ENCODE results near the gene CTTNBP2NL. TPM values are rescaled to one million over a fixed set of nuclear protein-coding genes. Genes with fewer than 3 reads are reported as not detected.
"Not testable (repeated sequence)": the region's sequence is repeated elsewhere in the genome, so short reads cannot be mapped to it uniquely, and the experiment has no call there.

CTTNBP2NL gene
- total RNA-seq, 2 donors from 2014 or later: 4.0 to 7.2 TPM

- no peaks in the 10 kb centered on the region for H3K4me1 Mint-ChIP-seq
- H3K36me3 Mint-ChIP-seq (ENCODE audit: low read depth): no peaks in the 10 kb centered on the region
- ATAC-seq (replicated peaks): no peak
- H3K27me3 Mint-ChIP-seq: peaks cover 4% of the 10 kb centered on the region
- no peaks in the 10 kb centered on the region for H3K9me3 Mint-ChIP-seq
- no peak overlapping the region for H3K4me3 Mint-ChIP-seq
- no peak overlapping the region for H3K27ac Mint-ChIP-seq
These were observed 33.7 kb downstream of the CTTNBP2NL start for GRCh38 chr1:112429749-112430148.

- Mint-ChIP-seq H3K27ac (no peak overlapping the region), H3K9me3 (no peaks in the 10 kb centered on the region), H3K4me3 (no peak overlapping the region), H3K27me3 (peaks cover 6% of the 10 kb centered on the region), H3K36me3 (ENCODE audit: low read depth) (no peaks in the 10 kb centered on the region), H3K4me1 (no peaks in the 10 kb centered on the region)
- no peak for ATAC-seq (replicated peaks)
These were observed 35.0 kb downstream of the CTTNBP2NL start for GRCh38 chr1:112431038-112431437.

- peaks cover 10% of the 10 kb centered on the region for H3K27me3 Mint-ChIP-seq
- H3K36me3 Mint-ChIP-seq (ENCODE audit: low read depth): no peaks in the 10 kb centered on the region
- no peaks in the 10 kb centered on the region for H3K9me3 Mint-ChIP-seq
- H3K4me3 Mint-ChIP-seq: no peak overlapping the region
- ATAC-seq (replicated peaks): no peak
- no peaks in the 10 kb centered on the region for H3K4me1 Mint-ChIP-seq
- H3K27ac Mint-ChIP-seq: no peak overlapping the region
These were observed 39.4 kb downstream of the CTTNBP2NL start for GRCh38 chr1:112435448-112435847.

GRCh38 chr1:112436384-112437156, 40.6 kb downstream of the CTTNBP2NL start:
- H3K4me3 Mint-ChIP-seq: no peak overlapping the region
- H3K36me3 Mint-ChIP-seq (ENCODE audit: low read depth): no peaks in the 10 kb centered on the region
- H3K9me3 Mint-ChIP-seq: no peaks in the 10 kb centered on the region
- H3K27ac Mint-ChIP-seq: no peak overlapping the region
- peaks cover 10% of the 10 kb centered on the region for H3K27me3 Mint-ChIP-seq
- ATAC-seq (replicated peaks): no peak
- H3K4me1 Mint-ChIP-seq: no peaks in the 10 kb centered on the region

GRCh38 chr1:112438156-112438555, 42.1 kb downstream of the CTTNBP2NL start:
- H3K36me3 Mint-ChIP-seq (ENCODE audit: low read depth); H3K9me3 Mint-ChIP-seq; H3K27ac Mint-ChIP-seq; H3K4me1 Mint-ChIP-seq; H3K4me3 Mint-ChIP-seq; ATAC-seq (replicated peaks); H3K27me3 Mint-ChIP-seq: not testable (repeated sequence)

GRCh38 chr1:112439592-112439991, 43.6 kb downstream of the CTTNBP2NL start:
- H3K27ac Mint-ChIP-seq: no peak overlapping the region
- ATAC-seq (replicated peaks): no peak
- no peaks in the 10 kb centered on the region for H3K4me1 Mint-ChIP-seq
- H3K36me3 Mint-ChIP-seq (ENCODE audit: low read depth): no peaks in the 10 kb centered on the region
- H3K9me3 Mint-ChIP-seq: no peaks in the 10 kb centered on the region
- H3K4me3 Mint-ChIP-seq: no peak overlapping the region
- peaks cover 6% of the 10 kb centered on the region for H3K27me3 Mint-ChIP-seq

DNA sequence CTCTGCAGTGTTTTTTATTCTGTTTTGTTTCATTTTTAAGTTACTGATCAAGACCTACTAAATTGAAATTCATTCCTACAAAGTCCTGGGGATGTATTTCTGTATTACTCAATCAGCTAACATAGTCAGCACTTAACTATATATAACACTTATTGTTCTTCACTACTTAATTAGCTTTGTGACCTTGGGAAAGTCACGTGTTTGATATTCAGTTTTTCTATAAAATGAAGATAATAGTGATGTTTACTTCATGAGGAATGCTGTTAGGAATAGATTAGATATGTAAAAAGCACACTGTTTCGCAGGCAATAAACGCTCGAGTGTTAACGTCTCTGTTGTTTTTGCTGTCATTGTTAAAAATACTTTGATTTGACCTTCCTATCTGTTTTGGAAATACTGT, 44.6 kb downstream of the CTTNBP2NL start:
- H3K36me3 Mint-ChIP-seq (ENCODE audit: low read depth): no peaks in the 10 kb centered on the region
- ATAC-seq (replicated peaks): no peak
- H3K27me3 Mint-ChIP-seq: peaks cover 6% of the 10 kb centered on the region
- no peak overlapping the region for H3K27ac Mint-ChIP-seq
- H3K9me3 Mint-ChIP-seq: no peaks in the 10 kb centered on the region
- H3K4me1 Mint-ChIP-seq: no peaks in the 10 kb centered on the region
- H3K4me3 Mint-ChIP-seq: no peak overlapping the region

DNA sequence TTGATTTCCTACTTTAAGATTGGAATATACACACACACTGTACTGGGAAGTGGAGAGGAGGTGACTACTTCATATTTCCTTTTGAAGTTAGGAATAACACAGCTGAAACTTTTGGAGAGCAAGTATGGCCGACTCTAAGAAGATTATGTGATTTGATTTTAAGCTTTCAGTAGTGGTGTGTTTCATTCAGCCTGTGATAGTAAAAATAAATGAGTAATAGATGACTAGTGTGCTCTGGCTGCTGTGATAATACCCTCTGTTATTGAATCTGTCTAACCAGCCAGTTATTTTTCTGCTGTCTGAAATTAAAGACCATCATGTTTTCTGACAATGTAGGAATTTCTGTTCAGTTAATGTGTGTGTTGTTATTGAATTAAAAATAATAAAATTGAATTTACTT, 48.3 kb downstream of the CTTNBP2NL start:
- no peak overlapping the region for H3K4me3 Mint-ChIP-seq
- no peaks in the 10 kb centered on the region for H3K9me3 Mint-ChIP-seq
- H3K27me3 Mint-ChIP-seq: no peaks in the 10 kb centered on the region
- ATAC-seq (replicated peaks): no peak
- H3K4me1 Mint-ChIP-seq: no peaks in the 10 kb centered on the region
- no peaks in the 10 kb centered on the region for H3K36me3 Mint-ChIP-seq (ENCODE audit: low read depth)
- no peak overlapping the region for H3K27ac Mint-ChIP-seq

DNA sequence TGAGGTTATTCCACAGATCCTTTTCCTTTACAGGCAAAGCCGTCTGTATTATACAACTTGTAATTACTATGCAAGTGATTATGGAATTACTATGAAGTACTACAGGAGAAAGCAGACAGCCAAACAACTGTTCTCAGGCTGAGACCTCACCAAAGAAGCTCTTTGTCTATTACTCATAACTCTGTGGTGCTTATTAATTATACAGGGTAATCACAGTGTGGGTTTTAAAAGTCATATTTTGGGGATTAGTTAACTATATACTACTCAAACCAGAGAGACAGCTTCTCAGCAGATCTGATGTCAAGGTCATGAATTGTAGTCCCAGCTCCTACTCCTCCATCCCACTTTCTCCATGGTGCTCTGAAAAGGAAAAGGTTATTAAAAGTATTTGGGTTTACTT, 49.6 kb downstream of the CTTNBP2NL start:
- H3K4me1 Mint-ChIP-seq: no peaks in the 10 kb centered on the region
- no peaks in the 10 kb centered on the region for H3K36me3 Mint-ChIP-seq (ENCODE audit: low read depth)
- H3K27ac Mint-ChIP-seq: no peak overlapping the region
- no peak overlapping the region for H3K4me3 Mint-ChIP-seq
- no peaks in the 10 kb centered on the region for H3K9me3 Mint-ChIP-seq
- ATAC-seq (replicated peaks): no peak
- H3K27me3 Mint-ChIP-seq: no peaks in the 10 kb centered on the region

- Mint-ChIP-seq H3K9me3 (no peaks in the 10 kb centered on the region), H3K27me3 (no peaks in the 10 kb centered on the region), H3K27ac (no peak overlapping the region), H3K4me1 (no peaks in the 10 kb centered on the region), H3K36me3 (ENCODE audit: low read depth) (no peaks in the 10 kb centered on the region), H3K4me3 (no peak overlapping the region)
- ATAC-seq (replicated peaks): no peak
These were observed 50.4 kb downstream of the CTTNBP2NL start for GRCh38 chr1:112446411-112446810.

DNA sequence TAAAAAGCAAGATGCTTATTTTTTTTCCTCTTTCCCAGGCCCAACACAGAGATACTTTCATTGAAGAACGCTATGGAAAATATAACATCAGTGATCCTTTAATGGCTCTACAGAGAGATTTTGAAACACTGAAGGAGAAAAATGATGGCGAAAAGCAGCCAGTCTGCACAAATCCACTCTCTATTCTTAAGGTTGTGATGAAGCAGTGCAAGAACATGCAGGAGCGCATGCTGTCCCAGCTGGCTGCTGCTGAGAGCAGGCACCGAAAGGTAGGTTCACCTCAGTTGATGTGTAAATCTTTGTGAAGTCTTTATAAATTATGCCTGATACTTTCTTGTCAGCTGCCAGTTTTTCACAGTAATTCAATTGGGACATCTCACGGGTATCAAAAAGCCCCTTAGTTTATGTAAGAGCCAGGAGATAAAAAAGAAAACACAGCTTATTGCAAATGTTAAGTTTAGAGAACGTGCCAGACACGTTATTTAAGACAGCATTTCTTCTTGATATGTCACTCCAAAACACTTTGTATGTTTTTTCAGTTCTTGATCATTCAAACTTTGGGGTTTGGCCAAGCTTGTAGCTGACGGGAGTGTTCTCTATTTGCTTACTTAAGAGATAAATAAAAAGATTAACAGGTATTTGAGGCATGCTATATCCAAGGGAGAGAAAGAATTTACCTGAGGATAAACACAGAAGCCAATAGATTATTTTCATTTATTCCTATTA, 53.1 kb downstream of the CTTNBP2NL start:
- no peaks in the 10 kb centered on the region for H3K9me3 Mint-ChIP-seq
- H3K4me3 Mint-ChIP-seq: no peak overlapping the region
- H3K36me3 Mint-ChIP-seq (ENCODE audit: low read depth): no peaks in the 10 kb centered on the region
- no peaks in the 10 kb centered on the region for H3K4me1 Mint-ChIP-seq
- H3K27ac Mint-ChIP-seq: no peak overlapping the region
- peaks cover 2% of the 10 kb centered on the region for H3K27me3 Mint-ChIP-seq
- no peak for ATAC-seq (replicated peaks)

GRCh38 chr1:112449630-112449983, 53.6 kb downstream of the CTTNBP2NL start:
- Mint-ChIP-seq H3K4me3 (no peak overlapping the region), H3K27me3 (peaks cover 5% of the 10 kb centered on the region), H3K36me3 (ENCODE audit: low read depth) (no peaks in the 10 kb centered on the region), H3K27ac (no peak overlapping the region), H3K9me3 (no peaks in the 10 kb centered on the region), H3K4me1 (no peaks in the 10 kb centered on the region)
- ATAC-seq (replicated peaks): no peak

GRCh38 chr1:112450773-112451172, 54.8 kb downstream of the CTTNBP2NL start:
- ATAC-seq (replicated peaks): no peak
- no peaks in the 10 kb centered on the region for H3K9me3 Mint-ChIP-seq

DNA sequence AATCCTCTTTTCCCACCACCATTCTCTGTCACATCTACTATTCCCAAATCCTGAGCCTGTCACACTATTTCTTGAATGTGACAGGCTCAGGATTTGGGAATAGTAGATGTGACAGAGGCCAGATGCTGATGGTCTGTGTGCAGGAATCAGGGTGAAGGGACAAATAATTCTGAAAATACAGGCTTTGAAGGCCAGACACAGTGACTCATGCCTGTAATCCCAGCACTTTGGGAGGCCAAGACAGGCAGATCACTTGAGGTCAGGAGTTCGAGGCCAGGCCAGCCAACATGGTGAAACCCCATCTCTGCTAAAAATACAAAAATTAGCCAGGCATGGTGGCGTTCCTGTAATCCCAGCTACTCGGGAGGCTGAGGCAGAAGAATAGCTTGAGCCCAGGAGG, 55.3 kb downstream of the CTTNBP2NL start:
- not testable (repeated sequence) for H3K27ac Mint-ChIP-seq; H3K4me3 Mint-ChIP-seq; H3K9me3 Mint-ChIP-seq; H3K36me3 Mint-ChIP-seq (ENCODE audit: low read depth); H3K27me3 Mint-ChIP-seq; H3K4me1 Mint-ChIP-seq; ATAC-seq (replicated peaks)

More at GRCh38 chr1:112450773-112451172, 54.8 kb downstream of the CTTNBP2NL start:
- Mint-ChIP-seq H3K36me3 (ENCODE audit: low read depth) (peaks cover 2% of the 10 kb centered on the region), H3K4me3 (no peak overlapping the region), H3K4me1 (no peaks in the 10 kb centered on the region), H3K27ac (no peak overlapping the region), H3K27me3 (peaks cover 5% of the 10 kb centered on the region)

DNA sequence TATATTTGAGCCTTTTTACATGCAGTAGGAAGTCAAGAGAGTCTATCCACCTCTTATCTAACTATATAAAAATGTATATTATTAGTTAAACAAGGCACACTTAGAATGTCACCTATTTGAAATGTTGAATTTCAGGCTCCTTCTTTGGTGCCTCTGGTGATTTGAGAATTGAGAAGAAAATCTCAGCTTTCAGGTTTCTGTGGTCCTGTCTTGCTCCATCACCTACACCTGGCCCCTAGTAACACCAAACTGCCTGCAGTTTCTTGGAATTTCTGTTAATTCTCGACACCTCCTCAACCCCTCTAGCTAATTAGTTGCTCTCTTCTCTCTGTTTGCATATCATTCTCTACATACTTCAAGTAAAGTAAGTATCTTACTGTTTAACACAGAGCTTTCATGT, 57.9 kb downstream of the CTTNBP2NL start:
- H3K4me1 Mint-ChIP-seq: no peaks in the 10 kb centered on the region
- no peak overlapping the region for H3K4me3 Mint-ChIP-seq
- H3K36me3 Mint-ChIP-seq (ENCODE audit: low read depth): peaks cover 10% of the 10 kb centered on the region
- no peak for ATAC-seq (replicated peaks)
- no peak overlapping the region for H3K27ac Mint-ChIP-seq
- no peaks in the 10 kb centered on the region for H3K9me3 Mint-ChIP-seq
- H3K27me3 Mint-ChIP-seq: peaks cover 10% of the 10 kb centered on the region

All from activated T-helper 17 cell treated with anti-CD3 and anti-CD28 coated beads, Interleukin-2, amount 50 U/mL, for 72 hours (primary cell).